ENCODE measurements around the gene N4BP2. TPM values are rescaled to one million over a fixed set of nuclear protein-coding genes. Genes with fewer than 3 reads are reported as not detected.

Gene N4BP2
- total RNA-seq, 1 experiment from 2014 or later = 7.0 TPM

DNA sequence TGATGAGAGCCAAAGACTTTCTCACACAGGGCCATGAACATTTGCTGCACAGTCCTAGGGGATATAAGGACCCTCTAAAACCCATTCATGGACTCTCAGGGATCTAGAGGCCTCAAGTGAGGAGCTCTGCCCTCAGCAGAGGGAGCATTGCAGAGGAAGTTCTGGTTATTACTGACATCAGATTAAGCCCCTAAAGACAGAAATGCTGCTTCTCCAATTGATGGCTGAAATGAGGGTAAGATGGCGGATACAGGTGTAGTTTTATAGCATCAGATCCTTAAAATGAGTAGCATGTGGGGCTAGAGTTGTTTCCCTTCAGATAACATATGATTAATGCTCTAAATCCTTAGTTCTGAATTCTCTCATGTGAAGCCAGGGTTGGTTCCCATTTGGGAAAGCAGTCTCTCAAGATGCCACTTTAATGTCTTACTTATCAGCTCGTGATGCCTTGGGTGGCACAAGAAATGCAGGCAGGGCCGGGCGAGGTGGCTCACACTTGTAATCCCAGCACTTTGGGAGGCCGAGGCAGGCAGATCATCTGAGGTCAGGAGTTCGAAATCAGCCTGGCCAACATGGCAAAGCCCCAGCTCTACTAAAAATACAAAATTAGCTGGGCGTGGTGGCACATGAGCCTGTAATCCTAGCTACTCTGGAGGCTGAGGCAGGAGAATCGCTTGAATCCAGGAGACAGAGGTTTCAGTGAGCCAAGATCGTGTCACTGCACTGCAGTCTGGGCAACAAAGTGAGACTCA, 148.0 kb downstream of the N4BP2 start:
- no peak for DNase-seq (ENCODE audit: low read depth in 1 of 2, low spot score in 2 of 2)

GRCh38 chr4:40205259-40206198, 148.9 kb downstream of the N4BP2 start:
- Histone ChIP-seq H3K27ac (no peak overlapping the region), H3K27me3 (replicated peaks) (no peaks in the 10 kb centered on the region), H3K9me3 (replicated peaks) (no peaks in the 10 kb centered on the region), H3K4me3 (no peak overlapping the region), H3K36me3 (no peaks in the 10 kb centered on the region), H3K4me1 (replicated peaks) (0 out of 2 replicates have a peak, but pooled peaks cover 5% of the 10 kb centered on the region)
- no peak for DNase-seq (ENCODE audit: low read depth in 1 of 2, low spot score in 2 of 2)

More for the DNA sequence above, 148.0 kb downstream of the N4BP2 start:
- Histone ChIP-seq H3K9me3 (replicated peaks) (no peaks in the 10 kb centered on the region), H3K4me3 (no peak overlapping the region), H3K27me3 (replicated peaks) (no peaks in the 10 kb centered on the region), H3K36me3 (no peaks in the 10 kb centered on the region), H3K4me1 (replicated peaks) (0 out of 2 replicates have a peak, but pooled peaks cover 5% of the 10 kb centered on the region), H3K27ac (no peak overlapping the region)

- Histone ChIP-seq H3K27me3 (replicated peaks) (no peaks in the 10 kb centered on the region), H3K9me3 (replicated peaks) (no peaks in the 10 kb centered on the region), H3K4me3 (no peak overlapping the region), H3K4me1 (replicated peaks) (no peaks in the 10 kb centered on the region), H3K27ac (no peak overlapping the region), H3K36me3 (no peaks in the 10 kb centered on the region)
- DNase-seq (ENCODE audit: low read depth in 1 of 2, low spot score in 2 of 2) = no peak
Observed at GRCh38 chr4:40206426-40206825, 149.8 kb downstream of the N4BP2 start.

Other genes with a start within 250 kb of the N4BP2 start
- 39.5 and 39.6 TPM in 2 replicates for gene PDS5A, start 78.9 kb upstream of the N4BP2 start, total RNA-seq (2014; rRNA removed; shearing (Covaris generic))
- not detected in 2 replicates for gene RHOH, start 140.2 kb downstream of the N4BP2 start, total RNA-seq (2014; rRNA removed; shearing (Covaris generic))

Data from SJSA1 (cell line).